Measurements from ENCODE around the gene MEG3.

DNA sequence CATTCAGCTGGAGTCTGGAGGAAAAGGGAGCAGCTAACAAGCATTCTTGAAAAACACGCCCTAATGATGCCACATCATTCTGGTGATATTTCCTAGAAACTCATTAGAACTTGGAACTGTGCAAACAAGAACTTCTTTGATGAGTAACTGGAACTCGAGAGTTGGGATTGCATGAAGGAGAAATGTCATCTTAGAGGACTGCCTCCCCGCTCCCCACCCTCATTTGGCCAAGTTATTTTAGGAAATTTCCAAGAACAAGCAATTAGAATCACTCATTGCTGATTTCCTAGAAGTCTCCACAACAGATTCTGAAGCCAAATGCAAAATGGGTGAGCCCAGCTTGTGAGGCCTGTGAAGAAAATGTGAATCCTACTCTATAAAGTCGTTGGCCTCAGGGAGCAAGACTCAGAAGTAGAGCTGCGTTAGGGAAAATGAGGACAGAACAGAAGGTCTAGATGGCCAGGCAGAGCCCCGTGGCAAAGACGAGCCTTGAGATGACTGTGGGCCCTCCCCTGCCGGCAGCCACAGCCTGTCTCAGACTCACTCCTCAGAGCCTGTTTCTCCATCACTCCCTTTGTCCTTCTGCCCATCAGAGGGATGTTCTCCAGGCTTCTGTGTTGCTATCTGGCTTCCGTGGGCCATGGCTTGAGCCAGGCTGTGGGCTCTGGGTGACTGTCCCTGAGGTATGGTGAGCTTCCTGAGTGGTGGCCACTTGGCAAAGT lies 39.2 kb downstream of the MEG3 start:
- TF ChIP-seq, protein P1, sequence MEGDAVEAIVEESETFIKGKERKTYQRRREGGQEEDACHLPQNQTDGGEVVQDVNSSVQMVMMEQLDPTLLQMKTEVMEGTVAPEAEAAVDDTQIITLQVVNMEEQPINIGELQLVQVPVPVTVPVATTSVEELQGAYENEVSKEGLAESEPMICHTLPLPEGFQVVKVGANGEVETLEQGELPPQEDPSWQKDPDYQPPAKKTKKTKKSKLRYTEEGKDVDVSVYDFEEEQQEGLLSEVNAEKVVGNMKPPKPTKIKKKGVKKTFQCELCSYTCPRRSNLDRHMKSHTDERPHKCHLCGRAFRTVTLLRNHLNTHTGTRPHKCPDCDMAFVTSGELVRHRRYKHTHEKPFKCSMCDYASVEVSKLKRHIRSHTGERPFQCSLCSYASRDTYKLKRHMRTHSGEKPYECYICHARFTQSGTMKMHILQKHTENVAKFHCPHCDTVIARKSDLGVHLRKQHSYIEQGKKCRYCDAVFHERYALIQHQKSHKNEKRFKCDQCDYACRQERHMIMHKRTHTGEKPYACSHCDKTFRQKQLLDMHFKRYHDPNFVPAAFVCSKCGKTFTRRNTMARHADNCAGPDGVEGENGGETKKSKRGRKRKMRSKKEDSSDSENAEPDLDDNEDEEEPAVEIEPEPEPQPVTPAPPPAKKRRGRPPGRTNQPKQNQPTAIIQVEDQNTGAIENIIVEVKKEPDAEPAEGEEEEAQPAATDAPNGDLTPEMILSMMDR (IDR thresholded peaks at IDR 0.05): no peak
- TF ChIP-seq POLR2A (IDR thresholded peaks at IDR 0.05): no peak

Measured in thyroid gland (tissue), 4 donors.